Spinal cord (tissue), 10 donors: ENCODE data around the gene ZIC2. TPM values are rescaled to one million over a fixed set of nuclear protein-coding genes. Genes with fewer than 3 reads are reported as not detected.
"Not testable (repeated sequence)": the region's sequence is repeated elsewhere in the genome, so short reads cannot be mapped to it uniquely, and the experiment has no call there.

Experiments used
- DNase-seq, 6 donors: peaks; one replicate each; pipeline versions ENCODE4 v3.0.0 to v3.0.0-alpha.2; 2013 to 2015; ENCODE audit warnings: low spot score in 6 of 6, low read depth in 4 of 6
- H3K27ac ChIP-seq: one replicate; pipeline ENCODE4 v1.5.1; 2013; ENCODE audit warnings: low read depth, low read length, control low read depth
- H3K27me3 ChIP-seq: one replicate; pipeline ENCODE4 v1.6.1; 2013; ENCODE audit warnings: low read length; ENCODE audit not compliant: control insufficient read depth, insufficient read depth
- H3K36me3 ChIP-seq: one replicate; pipeline ENCODE4 v1.6.1; 2013; ENCODE audit warnings: low read length; ENCODE audit not compliant: control insufficient read depth, insufficient read depth
- H3K4me1 ChIP-seq: one replicate; pipeline ENCODE4 v1.6.1; 2013; ENCODE audit warnings: low read length; ENCODE audit not compliant: control insufficient read depth, insufficient read depth
- H3K4me3 ChIP-seq: one replicate; pipeline ENCODE4 v1.5.1; 2013; ENCODE audit warnings: low read depth, low read length, control low read depth
- H3K9me3 ChIP-seq: one replicate; pipeline ENCODE4 v1.6.1; 2013; ENCODE audit warnings: low read length; ENCODE audit not compliant: control insufficient read depth, insufficient read depth
- WGBS: methylation state at CpG from one replicate; pipeline ENCODE4 v1.1.5; 2013; ENCODE audit warnings: missing lambda C conversion rate; ENCODE audit not compliant: insufficient coverage; 5-methylcytosine and 5-hydroxymethylcytosine counted together
- polyA plus RNA-seq, 2 donors: library from polyadenylated mRNA; unstranded; fragments of 120-200 nt; gene quantifications; one replicate each; pipeline ENCODE4 v1.2.1, GENCODE V29; 2013; ENCODE audit not compliant: insufficient read length in 2 of 2
- total RNA-seq, 2 donors: library from RNA; depleted of rRNA in 1 of 2; stranded (reverse); fragments of 120-200 nt in 1 of 2; fragments of >200 nt in 1 of 2; gene quantifications; one replicate each; pipeline versions ENCODE4 v1.2.3 to v1.2.4, GENCODE V29; 2013 to 2014
- donor health status: healthy.

Gene ZIC2
- total and polyA plus RNA-seq, 4 donors: 23.2 to 102 (median 54.2) TPM

DNA sequence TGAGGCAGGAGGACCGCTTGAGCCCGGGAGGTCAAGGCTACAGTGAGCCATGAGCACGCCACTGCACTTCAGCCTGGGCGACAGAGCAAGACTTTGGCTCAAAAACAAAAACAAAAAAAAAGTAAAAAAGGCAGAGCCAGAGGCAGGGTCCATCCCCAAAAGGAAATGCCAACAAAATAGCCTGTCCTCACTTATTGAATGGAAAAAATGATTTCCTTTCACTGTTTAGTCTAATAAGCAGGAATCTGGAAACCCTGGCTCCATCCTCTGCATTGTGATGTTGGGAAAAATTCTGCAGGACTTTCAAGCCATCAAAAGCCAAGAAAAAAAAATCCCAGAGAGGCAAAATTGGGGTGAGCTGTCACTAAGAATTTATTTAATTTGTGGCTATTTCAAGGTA, 33.2 kb upstream of the ZIC2 start:
- no peak for DNase-seq
- Histone ChIP-seq H3K27me3 (peaks cover 27% of the 10 kb centered on the region), H3K4me1 (peaks cover 10% of the 10 kb centered on the region), H3K36me3 (no peaks in the 10 kb centered on the region), H3K27ac (peak overlapping the region; percentile 71), H3K9me3 (no peaks in the 10 kb centered on the region), H3K4me3 (no peak overlapping the region)
- 92% methylated on average over 2 of the region's 4 CpGs for WGBS

DNA sequence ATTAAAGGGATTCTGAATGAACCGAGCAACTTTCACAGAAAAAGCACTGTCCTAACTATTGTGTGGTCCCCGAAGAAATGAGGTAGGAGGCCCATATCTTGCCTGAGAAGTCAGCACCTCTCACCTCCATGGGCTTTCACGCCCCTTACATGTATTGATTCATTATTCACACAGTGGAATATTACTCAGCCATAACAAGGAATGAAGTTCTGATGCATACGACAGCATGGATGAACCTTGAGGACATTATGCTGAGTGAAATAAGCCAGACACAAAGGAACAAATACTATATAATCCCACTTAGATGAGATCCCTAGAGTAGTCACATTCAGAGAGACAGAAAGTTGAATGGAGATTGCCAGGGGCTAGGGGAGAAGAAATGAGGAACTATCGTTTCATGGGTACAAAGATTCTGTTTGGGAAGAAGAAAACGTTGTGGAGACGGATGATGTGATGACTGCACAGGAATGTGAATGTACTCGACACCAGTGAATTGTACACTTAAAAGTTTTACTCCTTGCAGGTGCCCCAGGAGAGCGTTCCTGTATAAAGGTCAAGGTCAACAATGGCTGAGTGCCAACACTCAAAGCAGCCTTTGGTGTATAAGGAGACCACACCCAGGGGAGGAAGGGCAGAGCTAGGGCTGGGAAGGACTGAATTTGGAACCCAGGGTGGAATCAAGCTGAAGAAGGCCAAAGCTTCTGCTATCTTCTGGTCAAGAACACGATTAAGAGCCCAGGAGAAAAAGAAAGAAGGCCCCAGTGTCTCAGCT, 32.5 kb upstream of the ZIC2 start:
- Histone ChIP-seq H3K36me3 (no peaks in the 10 kb centered on the region), H3K27me3 (peaks cover 32% of the 10 kb centered on the region), H3K4me1 (peaks cover 10% of the 10 kb centered on the region), H3K9me3 (no peaks in the 10 kb centered on the region), H3K4me3 (no peak overlapping the region), H3K27ac (peak overlapping the region; percentile 71)
- 76% methylated on average over 8 of the region's 10 CpGs for WGBS
- no peak for DNase-seq

DNA sequence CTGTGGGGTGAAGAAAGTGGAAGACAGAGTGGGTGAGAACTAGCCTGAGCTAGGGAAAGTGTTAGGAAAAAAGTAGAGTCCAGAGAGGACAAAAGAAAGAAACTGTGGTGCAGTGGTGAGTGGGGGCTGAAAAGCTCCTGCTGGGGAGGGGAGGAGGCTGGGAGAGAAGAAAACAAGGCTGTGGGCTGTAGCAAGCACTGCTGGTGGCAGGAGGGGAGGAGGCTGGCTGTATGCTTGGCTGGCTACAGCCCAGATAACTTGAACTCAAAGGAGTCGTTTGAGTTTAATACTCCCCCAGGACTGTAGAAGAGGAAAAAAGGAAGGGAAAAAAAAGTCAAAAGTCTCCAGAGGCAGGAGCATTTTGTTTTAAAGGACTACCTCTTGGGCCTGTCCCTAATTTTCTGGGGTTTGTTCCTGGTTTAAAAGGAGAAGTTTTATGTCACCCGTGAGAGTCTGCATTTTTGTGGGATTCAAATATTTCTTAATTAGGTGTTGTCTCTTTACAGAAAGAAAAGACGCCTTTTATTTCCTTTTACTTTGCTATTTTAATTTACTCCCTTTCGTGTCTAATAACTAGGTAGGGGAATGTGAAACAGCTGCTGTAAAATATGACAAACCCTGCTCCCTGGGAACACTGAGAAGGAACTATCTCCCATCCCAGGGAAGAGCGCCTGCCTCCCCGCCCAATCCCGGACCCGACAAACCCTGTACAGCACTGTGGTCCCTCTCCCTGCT, 31.7 kb upstream of the ZIC2 start:
- Histone ChIP-seq H3K4me3 (no peak overlapping the region), H3K9me3 (no peaks in the 10 kb centered on the region), H3K36me3 (no peaks in the 10 kb centered on the region), H3K4me1 (peaks cover 10% of the 10 kb centered on the region), H3K27ac (peak overlapping the region; percentile 71), H3K27me3 (peaks cover 39% of the 10 kb centered on the region)
- WGBS: no CpG with 5 or more reads among the region's 8 CpGs
- DNase-seq: peak in 2 of 6 donors; percentile 77 to 82

DNA sequence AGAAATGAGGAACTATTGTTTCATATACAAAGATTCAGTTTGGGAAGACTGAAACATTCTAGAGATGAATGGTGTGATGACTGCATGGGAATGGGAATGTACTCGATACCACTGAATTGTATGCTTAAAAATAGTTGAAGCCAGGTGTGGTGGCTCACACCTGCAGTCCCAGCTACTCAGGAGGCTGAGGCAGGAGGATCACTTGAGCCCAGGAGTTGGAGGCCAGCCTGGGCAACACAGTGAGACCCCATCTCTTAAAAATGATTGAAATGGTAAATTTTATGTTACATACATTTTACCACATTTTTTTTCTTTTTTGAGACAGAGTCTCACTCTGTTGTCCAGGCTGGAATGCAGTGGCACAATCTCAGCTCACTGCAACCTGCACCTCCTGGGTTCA, 29.9 kb upstream of the ZIC2 start:
- H3K27me3 ChIP-seq: peaks cover 57% of the 10 kb centered on the region
- H3K9me3 ChIP-seq, H3K4me3 ChIP-seq, DNase-seq, H3K36me3 ChIP-seq, H3K27ac ChIP-seq: not testable (repeated sequence)
- WGBS: 100% methylated on average over 1 of the region's 1 CpG
- peaks cover 21% of the 10 kb centered on the region for H3K4me1 ChIP-seq

DNA sequence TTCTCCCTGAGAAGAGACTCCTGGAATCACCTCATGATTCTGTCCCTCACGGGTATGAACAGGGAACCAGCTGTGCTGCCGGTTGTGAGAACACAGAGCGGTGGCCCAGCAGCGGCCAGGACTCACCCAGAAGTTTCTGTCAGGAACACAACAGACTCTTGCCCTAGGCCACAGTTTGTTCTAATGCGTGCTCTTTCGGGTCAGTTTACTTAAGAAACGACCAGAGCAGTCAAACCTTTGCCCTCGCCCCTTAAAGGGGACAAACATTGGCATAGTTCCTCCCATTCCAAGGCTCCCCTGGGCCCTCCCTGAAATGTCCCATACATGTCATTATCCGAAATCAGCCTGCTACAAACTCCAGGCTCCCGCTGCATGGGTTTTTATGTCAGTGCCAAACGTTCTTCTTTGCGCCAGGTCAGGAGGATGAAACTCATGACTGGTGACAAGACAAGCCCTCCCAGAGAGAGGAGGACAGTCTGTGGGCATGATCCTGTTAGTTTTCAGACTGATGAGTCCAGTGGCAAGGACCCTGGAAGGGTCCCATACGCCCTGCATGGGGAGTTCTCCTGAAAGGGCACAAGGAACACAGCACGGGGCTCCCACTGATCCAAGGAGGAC, 28.3 kb upstream of the ZIC2 start:
- DNase-seq: no peak
- no peak overlapping the region for H3K4me3 ChIP-seq

DNA sequence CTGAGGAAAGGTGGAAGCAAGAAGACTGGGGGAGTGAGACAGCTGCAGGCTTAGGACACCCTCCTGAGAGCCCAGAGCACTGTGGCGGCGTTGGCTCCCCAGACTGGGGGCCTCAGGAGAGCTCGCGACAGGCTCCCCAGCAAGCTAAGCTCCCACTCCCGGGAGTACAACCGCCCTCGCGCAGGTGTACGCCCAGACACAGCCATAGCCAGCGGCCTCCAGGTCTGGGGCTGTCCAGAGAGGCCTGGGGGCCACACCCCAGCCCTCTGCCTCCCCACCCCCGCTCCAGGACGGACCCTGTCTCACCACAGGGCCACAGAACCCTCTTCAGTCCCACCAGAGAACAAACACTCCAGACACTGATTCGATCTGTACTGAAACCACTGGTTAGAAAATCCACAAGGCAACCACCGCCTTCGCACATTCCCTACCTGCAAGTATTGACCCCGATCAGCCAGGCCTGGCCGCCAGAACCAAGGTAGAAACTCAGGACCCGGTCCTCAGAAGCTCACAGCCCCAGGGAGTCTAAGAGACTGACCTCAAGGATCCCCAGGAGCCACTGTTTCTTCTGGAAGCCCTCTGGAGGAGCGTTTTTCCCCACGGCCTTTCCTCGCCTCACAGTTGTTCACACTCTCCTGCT, 26.4 kb upstream of the ZIC2 start:
- Histone ChIP-seq H3K36me3 (no peaks in the 10 kb centered on the region), H3K27ac (peak overlapping the region; percentile 78), H3K4me3 (peak overlapping the region; percentile 45), H3K9me3 (no peaks in the 10 kb centered on the region), H3K4me1 (peaks cover 49% of the 10 kb centered on the region), H3K27me3 (peaks cover 85% of the 10 kb centered on the region)
- 60% methylated on average over 21 of the region's 21 CpGs for WGBS
- no peak for DNase-seq

More for the DNA sequence above, 28.3 kb upstream of the ZIC2 start:
- Histone ChIP-seq H3K9me3 (no peaks in the 10 kb centered on the region), H3K27ac (no peak overlapping the region), H3K4me1 (peaks cover 37% of the 10 kb centered on the region), H3K27me3 (peaks cover 73% of the 10 kb centered on the region), H3K36me3 (no peaks in the 10 kb centered on the region)
- whole genome bisulfite sequencing: 67% methylated on average over 14 of the region's 14 CpGs

DNA sequence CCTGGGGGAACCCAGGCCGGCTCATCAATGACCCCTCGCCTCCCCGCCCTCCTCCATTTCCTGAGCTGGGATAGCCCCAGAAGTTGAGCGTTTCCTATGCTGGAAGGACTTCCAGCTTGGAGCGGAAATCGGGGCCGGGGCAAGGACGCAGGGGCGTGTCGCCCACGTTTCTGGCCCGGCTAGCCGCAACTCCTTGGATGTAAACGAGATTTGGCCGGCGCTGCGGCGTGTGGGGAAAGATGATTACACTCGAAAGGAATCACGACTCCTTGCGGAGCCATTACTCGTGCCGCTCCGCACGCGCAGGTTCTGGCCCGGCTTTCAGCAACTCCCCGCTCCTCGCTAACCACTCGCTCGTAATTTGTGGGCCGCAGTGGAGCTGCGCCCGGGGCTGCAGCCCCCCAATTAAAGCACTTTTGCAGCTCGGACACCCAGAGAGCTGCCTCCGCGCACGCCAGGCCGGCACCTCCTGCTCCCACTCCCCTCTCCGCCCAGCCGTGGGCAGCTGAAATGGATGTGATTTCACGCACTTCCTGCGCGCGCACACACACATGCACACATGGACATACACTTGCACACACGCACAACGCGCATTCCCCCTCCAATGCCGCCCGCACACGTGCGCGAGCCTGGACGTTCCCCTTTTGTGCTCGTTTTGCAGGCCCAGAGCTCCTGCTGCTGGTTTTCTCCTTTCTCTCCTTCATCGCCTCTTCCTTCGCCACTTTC, 25.7 kb upstream of the ZIC2 start:
- Histone ChIP-seq H3K4me1 (peaks cover 49% of the 10 kb centered on the region), H3K27me3 (peaks cover 85% of the 10 kb centered on the region)
- DNase-seq: peak in 2 of 6 donors; percentile 77 to 84

DNA sequence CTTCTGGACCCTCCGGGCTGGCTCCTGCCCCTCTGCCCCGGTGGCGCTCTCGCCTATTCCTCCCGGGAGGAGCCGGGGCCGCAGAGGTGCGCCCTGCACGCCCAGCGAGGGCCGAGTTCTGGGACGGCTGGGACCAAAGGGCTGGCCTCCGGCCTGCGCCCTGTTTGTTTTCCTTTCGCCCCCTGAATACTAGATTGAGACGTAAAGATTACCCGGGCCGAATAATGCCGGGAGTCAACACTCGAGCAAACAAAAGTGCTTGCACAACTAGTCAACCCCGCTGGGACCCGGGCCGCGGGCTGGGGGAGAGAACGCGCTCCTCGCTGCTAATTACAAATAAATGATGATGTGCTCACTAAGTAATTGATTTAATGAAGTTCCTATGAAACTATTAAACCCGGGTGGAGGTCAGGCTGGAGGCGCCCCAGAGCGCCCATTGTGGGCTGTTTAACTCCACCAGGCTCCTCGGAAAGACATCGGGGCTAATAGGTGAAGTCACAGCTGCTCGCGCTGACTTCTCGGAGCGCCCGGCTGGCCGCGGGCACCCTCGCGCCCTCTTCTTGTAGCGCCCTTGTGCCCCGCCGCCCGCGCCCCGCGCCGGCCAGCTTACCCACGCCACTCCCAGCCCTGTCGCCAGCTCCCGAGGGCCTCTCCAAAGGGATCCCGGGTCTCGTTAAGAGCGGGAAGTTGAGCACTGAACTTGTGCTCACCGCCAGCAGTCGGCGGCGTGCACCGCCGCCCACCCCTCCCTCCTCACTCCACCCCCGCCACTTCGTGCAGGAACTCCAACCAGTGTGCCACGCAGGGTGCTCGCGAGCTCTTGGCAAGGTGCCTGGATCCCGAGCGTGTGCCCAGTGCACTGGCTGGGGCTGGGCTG, 24.9 kb upstream of the ZIC2 start:
- DNase-seq: peak in 2 of 6 donors; percentile 29 to 58
- H3K4me1 ChIP-seq: peaks cover 52% of the 10 kb centered on the region
- WGBS: 3% methylated on average over 66 of the region's 68 CpGs

More for the DNA sequence above, 25.7 kb upstream of the ZIC2 start:
- Histone ChIP-seq H3K9me3 (no peaks in the 10 kb centered on the region), H3K4me3 (peak overlapping the region; percentile 45), H3K36me3 (no peaks in the 10 kb centered on the region), H3K27ac (peak overlapping the region; percentile 78)
- WGBS: 10% methylated on average over 57 of the region's 57 CpGs

More for the DNA sequence above, 24.9 kb upstream of the ZIC2 start:
- H3K27me3 ChIP-seq: peaks cover 85% of the 10 kb centered on the region
- H3K27ac ChIP-seq: peak overlapping the region; percentile 78
- peak overlapping the region; percentile 45 for H3K4me3 ChIP-seq
- no peaks in the 10 kb centered on the region for H3K36me3 ChIP-seq
- no peaks in the 10 kb centered on the region for H3K9me3 ChIP-seq
